Astrocyte of the hippocampus (primary cell): ENCODE measurements around the gene TUBA1B.

ENCODE experiments used
- DNase-seq: peaks from one replicate; pipeline ENCODE4 v3.0.0; 2011; ENCODE audit warnings: low read depth, low spot score

The TUBA1B gene

GRCh38 chr12:49126852-49127763, 4.1 kb downstream of the TUBA1B start:
- no peak for DNase-seq

GRCh38 chr12:49121047-49121696, 10.0 kb downstream of the TUBA1B start:
- peak; percentile 70 for DNase-seq

GRCh38 chr12:49111206-49111605, 20.0 kb downstream of the TUBA1B start:
- DNase-seq = no peak

GRCh38 chr12:49110464-49111155, 20.6 kb downstream of the TUBA1B start, which contains the start of gene LMBR1L:
TSS of gene LMBR1L (minus strand) at chr12:49110847. CDS start at chr12:49110555, 292 bp downstream.
- DNase-seq = peak; percentile 98

GRCh38 chr12:49109641-49110463, 21.3 kb downstream of the TUBA1B start:
- peak; percentile 46 for DNase-seq

GRCh38 chr12:49108958-49109404, 22.2 kb downstream of the TUBA1B start:
- no peak for DNase-seq

- DNase-seq = no peak
Observed at GRCh38 chr12:49105504-49106084, 25.6 kb downstream of the TUBA1B start.

- DNase-seq = no peak
Observed at GRCh38 chr12:49104822-49105221, 26.4 kb downstream of the TUBA1B start.

- DNase-seq = no peak
Observed at GRCh38 chr12:49100380-49100779, 30.8 kb downstream of the TUBA1B start.

GRCh38 chr12:49098703-49099102, 32.5 kb downstream of the TUBA1B start:
- DNase-seq = no peak

- peak; percentile 70 for DNase-seq
Observed at GRCh38 chr12:49098035-49098451, 33.2 kb downstream of the TUBA1B start.

- DNase-seq = no peak
Observed at GRCh38 chr12:49097381-49097780, 33.8 kb downstream of the TUBA1B start.

GRCh38 chr12:49094975-49095365, 36.2 kb downstream of the TUBA1B start:
- no peak for DNase-seq

- peak; percentile 50 for DNase-seq
Observed at GRCh38 chr12:49094160-49094974, 36.8 kb downstream of the TUBA1B start, which contains the start of gene DHH. TSS of gene DHH (minus strand) at chr12:49094801. CDS start at chr12:49094512, 289 bp downstream.

GRCh38 chr12:49093792-49094159, 37.4 kb downstream of the TUBA1B start:
- peak; percentile 21 for DNase-seq

- DNase-seq = no peak
Observed at GRCh38 chr12:49092816-49093406, 38.3 kb downstream of the TUBA1B start.

GRCh38 chr12:49092086-49092815, 38.9 kb downstream of the TUBA1B start:
- peak; percentile 69 for DNase-seq

- DNase-seq = no peak
Observed at GRCh38 chr12:49091836-49092085, 39.4 kb downstream of the TUBA1B start.
